CD4-positive, alpha-beta T cell treated with Interleukin-1 beta for 1 hour (primary cell): ENCODE results near the gene ZNF32.
A peak's percentile ranks its signal among the peaks of the same experiment; 100 is the strongest.
"Not testable (repeated sequence)": the region's sequence is repeated elsewhere in the genome, so short reads cannot be mapped to it uniquely, and the experiment has no call there.

Source experiments
- DNase-seq, 2 donors: peaks; one replicate each; pipeline ENCODE4 v3.0.0-alpha.2; 2020 to 2022

Gene ZNF32

GRCh38 chr10:43679509-43679908, 30.8 kb upstream of the ZNF32 start:
- no peak for DNase-seq

DNA sequence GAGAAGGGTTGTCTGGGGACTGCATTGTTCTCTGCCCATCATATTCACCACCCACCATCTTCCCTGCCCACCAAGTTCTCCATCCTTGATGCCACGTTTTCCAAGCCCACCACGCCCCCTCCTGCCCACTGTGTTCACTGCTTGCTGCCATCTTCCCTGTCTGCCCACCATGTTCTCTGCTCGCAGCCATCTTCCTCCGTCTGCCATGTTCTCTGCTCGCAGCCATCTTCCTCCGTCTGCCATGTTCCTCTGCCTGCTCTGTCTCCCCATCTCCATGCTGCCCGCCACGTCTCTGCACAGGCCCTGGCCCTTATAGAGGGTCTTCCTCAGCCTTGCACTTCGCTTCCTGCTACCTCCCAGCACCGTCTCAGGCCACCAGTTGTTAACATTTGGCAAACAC, 30.0 kb upstream of the ZNF32 start:
- DNase-seq, result no peak

DNA sequence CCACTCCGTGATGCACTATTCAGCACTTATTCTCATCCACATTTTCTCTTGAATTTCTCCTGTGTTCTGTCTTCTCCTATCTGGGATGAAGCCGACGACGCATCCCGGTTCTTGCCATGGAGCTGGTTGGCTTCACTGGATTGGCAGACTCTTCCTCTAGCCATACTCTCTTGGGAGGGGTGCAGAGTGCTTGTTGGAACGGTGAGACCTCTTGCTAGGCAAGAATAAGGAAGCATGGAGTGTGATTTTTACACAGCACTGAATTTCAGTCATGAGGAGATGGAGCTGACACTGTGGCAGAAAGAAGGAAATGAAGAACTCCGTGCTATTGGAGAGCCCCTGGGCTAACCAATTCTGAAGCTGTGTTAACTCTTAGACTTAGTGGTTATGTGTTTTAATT, 28.2 kb upstream of the ZNF32 start:
- DNase-seq, result no peak

DNA sequence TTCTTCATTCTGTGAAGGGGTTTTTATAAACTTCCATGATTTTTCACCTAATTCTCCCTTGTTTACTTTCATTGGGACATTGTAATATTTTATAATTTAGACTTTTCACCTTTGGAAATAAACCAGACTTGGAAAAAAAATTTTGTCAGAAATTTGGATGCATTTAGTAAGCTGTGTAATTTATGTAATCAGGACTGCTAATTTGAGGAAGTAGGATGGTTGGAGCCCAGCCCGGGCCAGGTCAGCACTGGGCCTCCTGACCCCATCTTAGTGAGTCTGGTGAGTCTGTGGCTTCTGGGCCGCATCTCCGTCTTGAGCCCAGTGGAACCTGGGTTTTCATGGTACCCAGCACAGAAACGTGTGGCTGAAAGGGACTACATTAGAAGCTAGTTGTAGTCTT, 27.6 kb upstream of the ZNF32 start:
- DNase-seq, result no peak

DNA sequence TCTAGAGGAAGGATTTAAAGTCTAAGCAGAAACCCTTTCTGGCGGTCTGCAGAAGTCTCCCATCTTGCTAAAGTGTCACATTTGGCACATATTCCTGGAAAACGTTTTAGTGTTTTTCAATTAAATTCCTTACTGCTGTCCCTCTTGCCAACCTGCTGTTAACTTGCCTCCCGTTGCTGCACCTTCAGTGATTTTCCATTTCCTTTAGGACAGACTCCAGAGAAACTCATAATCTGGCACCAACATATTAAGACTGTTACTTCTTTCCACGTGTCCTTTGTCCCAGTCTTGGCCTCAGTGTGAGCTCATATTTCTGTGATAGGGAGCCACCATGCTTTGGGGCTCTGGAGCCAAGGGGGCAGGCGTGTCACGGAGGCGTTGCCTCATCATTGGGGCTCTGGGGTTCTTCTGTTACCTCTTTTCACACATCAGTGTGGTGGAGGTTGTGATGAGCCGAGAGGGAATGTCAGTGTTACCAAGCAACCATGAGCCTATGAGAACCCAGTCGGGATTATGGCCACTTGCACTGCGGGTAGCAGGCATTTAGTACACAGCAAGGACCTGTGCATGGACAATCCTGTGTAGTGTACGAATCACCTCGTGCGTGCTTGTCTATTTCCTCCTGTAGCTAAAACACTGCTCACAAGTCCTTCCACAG, 26.0 kb upstream of the ZNF32 start:
- DNase-seq, result no peak

DNA sequence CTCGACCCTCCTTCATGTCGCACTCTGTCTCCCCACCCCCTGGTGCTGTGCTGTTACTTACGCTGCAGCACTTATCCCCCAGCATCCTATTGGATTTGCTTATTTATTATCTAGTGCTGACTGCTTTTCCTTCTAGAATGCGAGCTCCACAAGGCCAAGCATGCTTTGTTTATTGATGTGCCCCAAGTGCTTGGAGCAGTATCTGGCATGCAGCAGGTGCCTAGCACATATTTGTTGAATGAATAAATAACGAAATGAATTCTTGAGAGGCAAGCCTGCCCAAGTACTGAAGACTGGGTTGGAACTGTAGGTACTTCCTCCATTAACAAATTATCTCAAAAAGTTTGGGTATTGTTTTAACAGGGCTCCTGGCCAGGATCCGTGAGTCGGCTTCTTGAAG, 24.8 kb upstream of the ZNF32 start:
- DNase-seq, result no peak

DNA sequence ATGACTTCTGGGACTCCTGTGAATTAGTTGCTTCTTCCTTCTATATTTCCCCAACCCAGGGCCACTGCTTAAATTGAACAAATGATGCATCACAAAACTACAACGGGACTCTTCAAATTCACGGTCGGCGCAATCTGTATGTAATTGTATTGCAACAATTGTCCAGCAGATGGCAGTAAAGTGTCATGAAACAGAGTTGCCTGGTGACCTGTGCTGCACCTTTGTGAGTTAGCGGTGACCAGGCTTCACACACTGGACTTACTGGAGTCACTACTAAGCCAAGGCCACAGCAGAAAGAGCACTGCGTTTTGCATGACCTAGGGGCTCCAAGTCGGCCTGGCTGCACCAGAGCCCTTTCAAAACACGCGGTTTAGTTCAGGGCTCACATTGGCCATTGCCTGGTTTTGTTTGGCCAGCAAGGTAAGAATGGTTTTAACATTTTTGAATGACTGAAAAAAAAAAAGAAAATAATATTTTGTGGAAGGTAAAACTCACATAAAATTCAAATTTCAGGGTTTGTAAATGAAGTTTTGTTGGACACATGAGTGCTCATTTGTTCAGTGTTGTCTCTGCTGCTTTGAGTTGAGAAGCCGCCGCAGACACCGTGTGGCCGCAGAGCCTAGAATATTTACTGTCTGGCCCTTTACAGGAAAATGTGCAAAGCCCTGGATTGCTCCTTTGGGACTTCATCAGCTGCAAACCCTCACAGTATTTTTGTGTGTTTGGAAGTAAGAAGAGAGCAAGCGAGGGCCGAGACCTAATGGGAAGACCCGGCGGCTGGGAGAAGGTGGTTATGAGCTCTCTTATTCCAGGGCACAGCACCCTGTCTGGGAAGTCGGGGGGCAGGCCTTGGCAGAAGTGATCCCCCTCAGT, 23.2 kb upstream of the ZNF32 start:
- peak; percentile 41 to 69 for DNase-seq

- no peak for DNase-seq
Observed at GRCh38 chr10:43669386-43669785, 20.7 kb upstream of the ZNF32 start.

DNA sequence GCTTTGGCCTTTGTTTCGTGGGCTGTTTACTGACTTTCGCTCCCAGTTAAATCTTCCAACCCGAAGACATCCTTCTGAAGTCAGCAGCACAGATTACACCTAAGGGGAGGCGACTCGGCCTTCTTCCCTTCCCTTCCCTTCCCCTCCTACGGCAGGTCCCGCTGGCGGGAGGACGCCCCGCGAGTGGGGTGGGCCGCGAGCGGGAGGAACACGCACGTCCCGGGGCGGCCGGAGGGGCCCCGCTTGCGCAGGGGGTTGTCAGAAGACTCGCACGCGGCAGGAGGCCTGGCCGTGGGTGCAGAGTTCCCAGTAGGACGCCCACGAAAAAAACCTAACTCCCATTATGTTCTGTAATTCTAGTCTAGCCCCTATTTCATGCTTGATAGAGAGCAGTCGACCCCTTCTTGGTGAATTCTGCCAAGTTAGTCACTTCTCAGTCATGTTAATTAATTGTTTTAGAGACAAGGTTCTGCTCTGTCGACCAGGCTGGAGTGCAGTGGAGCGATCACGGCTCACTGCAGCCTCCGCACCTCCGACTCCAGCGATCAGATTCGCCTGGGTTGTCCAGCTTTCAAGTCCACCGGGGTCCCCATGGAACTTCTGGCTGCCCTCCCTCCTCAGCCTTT, 19.2 kb upstream of the ZNF32 start:
- no peak for DNase-seq

GRCh38 chr10:43667317-43667731, 18.6 kb upstream of the ZNF32 start:
- no peak for DNase-seq

- no peak for DNase-seq
Observed at GRCh38 chr10:43666552-43666951, 17.9 kb upstream of the ZNF32 start.

DNA sequence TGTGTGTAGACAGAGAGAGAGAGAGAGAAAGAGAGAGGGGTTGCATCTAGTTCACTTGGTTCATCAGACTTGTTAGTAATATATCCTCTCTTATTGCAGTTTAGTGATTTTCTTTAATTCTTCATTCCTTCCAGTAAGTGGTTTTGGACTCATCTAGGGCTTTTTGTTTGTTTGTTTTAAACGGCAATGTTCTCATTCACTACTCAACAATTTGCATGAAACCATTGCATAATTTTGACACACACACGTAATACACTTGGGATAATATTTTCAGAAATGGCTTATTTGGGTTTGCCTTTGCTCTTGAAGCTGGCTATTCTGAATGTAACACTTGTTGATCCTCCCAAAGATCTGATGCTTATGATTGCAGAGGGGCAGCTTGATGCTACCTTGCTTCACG, 16.4 kb upstream of the ZNF32 start:
- DNase-seq, result no peak

DNA sequence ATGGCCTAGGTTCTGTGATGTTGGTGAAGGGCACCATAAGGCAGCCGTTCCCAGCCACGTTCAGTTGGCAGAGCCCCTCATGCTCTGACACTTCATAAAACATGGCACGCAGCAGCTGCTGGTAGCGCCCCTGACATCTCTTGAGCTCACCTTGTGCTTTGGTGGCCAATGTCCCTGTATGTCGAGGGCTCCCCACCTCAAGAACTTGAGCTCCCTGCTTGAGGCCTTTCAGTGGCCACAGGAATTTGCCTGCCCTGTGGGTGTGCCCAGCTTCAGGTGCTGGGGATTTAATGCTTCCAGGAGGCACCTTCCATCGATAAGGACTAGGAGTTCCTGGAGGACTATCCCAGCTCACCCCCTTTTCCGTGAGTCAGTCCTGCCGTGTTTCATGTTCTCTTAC, 9.5 kb upstream of the ZNF32 start:
- DNase-seq, result no peak

DNA sequence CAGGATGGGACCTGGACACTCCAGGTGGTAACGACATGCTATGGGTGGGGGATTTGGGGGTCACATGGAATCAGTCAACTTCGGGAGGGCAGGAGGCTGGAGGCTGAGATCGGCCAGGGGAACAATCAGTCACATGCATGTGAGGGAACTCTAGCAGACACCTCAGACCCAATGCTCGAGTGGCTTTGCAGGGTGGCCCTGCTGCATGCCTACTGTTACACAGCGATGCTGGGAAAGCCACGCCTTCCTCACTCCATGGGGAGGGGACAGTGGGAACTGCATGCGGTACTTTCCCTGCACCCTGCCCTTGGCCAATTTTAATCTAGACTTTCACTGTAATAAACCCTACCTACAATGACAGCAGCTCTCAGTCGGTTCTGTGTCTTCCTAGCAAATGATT, 6.6 kb upstream of the ZNF32 start:
- no peak for DNase-seq

GRCh38 chr10:43653746-43654145, 5.1 kb upstream of the ZNF32 start:
- no peak for DNase-seq

GRCh38 chr10:43649185-43649523, 473 bp upstream of the ZNF32 start:
- DNase-seq, result no peak

DNA sequence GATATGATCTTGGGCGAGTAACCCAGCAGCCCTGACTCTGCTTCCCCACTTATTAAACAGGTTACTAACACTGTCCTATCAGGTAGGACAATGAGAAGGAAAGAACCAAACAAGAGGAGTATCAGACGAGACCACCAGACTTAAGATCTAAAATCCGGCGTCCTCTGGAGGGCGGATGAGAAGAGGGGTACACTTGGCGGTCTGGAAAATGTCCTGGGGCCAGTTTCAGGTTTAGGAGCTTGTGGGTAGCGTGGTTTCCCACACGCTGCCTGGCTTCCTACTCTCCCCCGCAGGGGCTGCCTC, 635 bp downstream of the ZNF32 start:
- no peak for DNase-seq

- no peak for DNase-seq
Observed at GRCh38 chr10:43647576-43647975, 1.1 kb downstream of the ZNF32 start.

GRCh38 chr10:43645866-43646265, 2.8 kb downstream of the ZNF32 start:
- no peak for DNase-seq

DNA sequence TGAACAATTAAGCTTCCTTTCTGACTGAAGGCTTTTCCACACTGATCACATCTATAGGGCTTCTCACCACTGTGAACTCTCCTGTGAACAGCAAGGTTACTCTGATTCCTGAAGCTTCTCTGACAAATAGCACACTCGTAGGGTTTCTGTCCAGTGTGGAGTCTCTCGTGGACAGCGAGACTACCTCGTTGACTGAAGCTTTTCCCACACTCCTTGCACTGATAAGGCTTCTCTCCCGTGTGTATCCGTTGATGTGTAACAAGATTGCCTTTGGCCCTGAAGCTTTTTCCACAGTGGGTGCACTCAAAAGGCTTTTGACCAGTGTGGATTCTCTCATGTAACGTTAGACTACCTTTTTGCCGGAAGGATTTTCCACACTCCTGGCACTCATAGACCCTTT, 4.4 kb downstream of the ZNF32 start:
- DNase-seq, result no peak

- DNase-seq, result no peak
Observed at GRCh38 chr10:43640603-43641002, 8.1 kb downstream of the ZNF32 start.

GRCh38 chr10:43635816-43636215, 12.9 kb downstream of the ZNF32 start:
- DNase-seq, result not testable (repeated sequence)

GRCh38 chr10:43628956-43629355, 19.7 kb downstream of the ZNF32 start:
- no peak for DNase-seq

- DNase-seq, result no peak
Observed at GRCh38 chr10:43627942-43628341, 20.7 kb downstream of the ZNF32 start.
